T-helper 2 cell (primary cell): Measurements from ENCODE around the gene SLC25A38.

ENCODE experiments used
- DNase-seq, 5 experiments: peaks; one replicate each; pipeline versions ENCODE4 v3.0.0 to v3.0.0-alpha.2; 2012 to 2022

SLC25A38 gene

DNA sequence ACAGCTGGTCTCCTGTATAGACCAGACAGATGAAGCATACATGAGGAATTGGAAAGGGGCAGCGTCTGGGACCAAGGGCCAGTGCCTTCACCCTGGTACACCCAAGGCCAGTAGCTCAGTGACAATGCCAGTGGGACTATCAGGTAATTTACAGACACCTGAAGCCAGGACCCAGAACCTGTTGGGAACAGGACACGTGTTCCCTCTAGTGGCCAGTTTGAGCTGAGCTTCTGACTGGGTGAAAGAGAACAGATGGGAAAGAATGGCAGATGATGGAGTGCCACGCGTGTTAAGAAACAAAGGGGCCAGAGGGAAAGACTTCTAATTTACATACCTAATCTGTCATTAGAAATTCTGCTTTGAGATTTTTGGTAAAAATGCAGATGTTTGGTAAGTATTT, 5.1 kb upstream of the SLC25A38 start:
- DNase-seq = peak in 4 of 5 experiments; percentile 17 to 82 (median 55)

DNA sequence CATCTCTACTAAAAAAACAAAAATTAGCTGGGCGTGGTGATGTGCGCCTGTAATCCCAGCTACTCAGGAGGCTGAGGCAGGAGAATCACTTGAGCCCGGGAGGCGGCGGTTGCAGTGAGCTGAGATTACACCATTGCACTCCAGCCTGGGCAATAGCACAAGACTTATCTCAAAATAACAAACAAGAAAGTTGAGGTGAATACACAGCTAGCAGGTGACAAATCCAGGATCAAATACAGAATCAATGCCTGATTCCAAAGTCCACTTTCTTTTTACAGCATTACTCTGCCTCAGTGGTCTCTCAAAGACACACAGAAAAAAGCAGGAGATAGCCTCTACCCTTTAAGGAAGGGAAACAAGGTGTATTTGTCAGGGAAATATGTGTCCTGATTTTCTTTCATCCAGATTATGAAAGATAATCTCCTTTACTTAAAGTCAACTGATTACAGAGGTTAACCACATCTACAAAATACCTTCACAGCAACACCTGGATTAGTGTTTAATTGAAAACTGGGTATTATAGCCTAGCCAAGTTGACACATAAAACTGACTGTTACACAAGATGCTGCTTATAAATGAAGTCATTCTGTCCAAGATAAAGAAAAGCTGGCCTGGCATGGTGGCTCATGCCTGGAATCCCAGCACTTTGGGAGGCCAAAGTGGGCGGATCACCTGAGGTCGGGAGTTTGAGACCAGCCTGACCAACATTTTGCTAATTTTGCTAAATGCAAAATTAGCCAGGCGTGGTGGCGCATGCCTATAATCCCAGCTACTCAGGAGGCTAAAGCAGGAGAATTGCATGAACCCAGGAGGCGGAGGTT, 4.0 kb upstream of the SLC25A38 start:
- no peak for DNase-seq

DNA sequence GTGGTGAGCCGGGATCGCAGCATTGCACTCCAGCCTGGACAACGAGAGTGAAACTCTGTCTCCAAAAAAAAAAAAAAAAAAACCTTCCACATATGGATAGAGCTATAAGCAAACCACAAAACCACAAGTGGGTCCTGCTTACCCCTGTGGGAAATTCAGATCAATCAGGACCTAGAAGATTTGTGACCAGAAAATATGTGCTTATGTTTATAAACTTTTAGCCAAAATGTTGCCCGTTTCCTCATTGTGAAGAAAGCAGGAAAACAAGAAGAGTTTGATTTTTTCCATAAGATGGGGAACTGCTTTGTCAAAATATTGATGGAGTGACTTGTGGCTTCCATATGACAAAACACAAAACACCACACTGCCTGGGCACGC, 3.4 kb upstream of the SLC25A38 start:
- no peak for DNase-seq

DNA sequence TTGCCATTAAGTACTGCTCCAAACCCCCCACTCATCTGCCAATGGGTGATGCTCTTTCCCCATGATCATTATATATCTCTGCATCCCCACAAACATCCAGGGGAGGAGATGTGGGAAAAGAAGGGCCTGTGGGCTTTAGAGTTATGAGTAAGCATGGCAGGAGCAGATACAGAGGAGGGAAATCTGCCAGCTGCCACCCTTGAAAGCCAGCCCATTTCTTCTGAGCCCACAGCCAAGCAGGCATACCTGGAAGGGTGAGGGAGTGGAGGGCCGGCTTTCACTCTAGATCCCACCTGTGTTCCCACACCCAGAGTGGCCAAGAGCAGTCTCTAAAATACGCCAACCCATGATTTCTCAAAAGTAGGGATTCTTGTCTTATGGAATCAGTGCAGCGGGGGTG, 1.7 kb upstream of the SLC25A38 start:
- DNase-seq = no peak

DNA sequence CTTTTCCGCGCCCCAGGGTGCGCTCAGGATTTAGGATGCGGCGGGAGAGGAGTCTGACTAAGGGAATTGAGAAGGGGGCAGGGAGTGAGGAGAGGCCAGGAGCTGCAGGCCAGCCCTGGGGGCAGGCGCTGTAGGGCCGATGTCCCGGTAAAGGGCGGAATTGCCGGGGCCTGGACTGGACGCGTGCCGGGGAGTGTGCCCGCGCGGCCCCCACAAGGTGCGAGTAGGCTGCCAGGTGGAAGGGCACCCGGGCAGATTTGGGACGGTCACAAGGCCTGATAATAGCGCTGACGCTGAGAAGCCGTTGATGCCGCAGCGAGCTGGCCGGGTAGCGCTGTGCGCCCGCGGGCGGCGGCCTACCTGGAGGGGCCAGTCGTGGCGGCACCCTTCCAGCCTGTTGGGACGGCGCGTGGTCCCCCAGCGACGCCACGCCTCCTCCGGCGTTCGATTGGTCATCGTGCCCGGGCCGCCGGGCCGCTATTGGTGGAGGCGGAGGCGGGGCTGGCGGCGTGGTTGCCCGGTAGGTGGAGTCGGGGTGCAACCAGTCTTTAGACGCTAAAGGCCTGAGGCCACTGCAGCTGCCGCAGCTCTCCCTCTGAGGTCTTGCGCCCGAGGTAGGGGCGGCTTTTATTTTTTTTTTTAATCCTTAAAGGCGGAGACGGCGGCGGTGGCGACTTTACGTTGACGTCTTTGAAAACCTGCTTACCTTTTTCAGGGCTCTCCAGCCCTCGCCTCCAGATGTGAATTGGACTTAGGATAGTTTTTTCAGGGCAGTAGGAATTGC, 903 bp downstream of the SLC25A38 start:
- DNase-seq = peak; percentile 92 to 96 (median 93)

DNA sequence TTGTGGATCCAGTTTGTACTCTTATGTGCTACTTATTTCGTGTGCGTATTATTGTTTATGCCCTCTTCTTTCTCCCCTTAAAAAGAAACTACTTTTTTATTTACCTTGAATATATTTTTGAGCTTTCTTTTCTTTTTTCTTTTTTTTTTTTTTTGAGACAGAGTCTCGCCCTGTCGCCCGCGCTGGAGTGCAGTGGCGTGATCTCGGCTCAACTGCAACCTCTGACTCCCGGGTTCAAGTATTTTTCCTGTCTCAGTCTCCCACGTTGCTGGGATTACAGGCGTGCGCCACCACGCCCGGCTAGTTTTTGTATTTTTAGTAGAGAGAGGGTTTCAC, 1.5 kb downstream of the SLC25A38 start:
- no peak for DNase-seq

DNA sequence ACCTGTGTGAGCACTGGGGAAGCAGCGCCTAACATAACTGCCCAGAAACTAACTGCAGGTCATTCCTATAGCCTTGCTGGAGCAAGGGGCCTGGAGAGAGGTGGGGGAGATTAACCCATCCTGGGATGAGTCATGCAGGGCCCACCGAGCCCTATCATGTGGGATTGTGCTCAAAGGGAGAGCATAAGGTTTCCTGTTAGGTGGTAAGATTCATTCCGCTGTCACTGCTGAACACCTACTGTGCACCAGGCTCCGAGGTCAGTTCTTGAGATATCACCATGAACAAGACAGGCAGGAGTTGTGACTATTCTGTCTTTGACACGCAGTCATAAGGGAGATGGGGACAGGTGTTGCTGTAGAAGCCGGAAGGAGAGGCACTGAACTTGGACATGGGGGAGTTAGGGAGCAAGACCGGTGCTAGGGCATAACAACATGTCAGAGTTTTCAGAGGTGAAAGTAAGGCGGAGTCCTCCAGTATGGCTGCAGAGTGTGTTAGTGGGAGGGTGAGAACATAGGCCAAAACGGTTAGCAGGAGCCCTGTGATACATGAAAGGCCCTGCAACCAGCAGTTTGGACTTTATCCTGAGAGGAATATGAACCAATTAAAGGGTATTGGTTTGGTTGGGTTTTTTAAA, 2.4 kb downstream of the SLC25A38 start:
- peak in 1 of 5 experiments; percentile 38 for DNase-seq

DNA sequence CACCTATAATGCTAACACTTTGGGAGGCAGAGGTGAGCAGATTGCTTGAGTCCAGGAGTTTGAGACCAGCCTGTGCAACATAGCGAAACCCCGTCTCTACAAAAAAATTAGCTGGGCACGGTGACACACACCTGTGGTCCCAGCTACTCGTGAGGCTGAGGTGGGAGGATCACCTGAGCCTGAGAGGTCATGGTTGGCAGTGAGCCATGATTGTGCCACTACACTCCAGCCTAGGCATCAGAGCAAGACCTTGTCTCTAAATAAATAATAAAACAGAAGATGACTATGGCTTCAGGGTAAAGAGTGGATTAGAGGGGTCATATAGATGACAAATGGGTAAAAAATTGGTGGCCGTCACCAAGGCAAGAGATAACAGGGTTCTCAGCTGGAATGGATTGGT, 3.1 kb downstream of the SLC25A38 start:
- DNase-seq = no peak

DNA sequence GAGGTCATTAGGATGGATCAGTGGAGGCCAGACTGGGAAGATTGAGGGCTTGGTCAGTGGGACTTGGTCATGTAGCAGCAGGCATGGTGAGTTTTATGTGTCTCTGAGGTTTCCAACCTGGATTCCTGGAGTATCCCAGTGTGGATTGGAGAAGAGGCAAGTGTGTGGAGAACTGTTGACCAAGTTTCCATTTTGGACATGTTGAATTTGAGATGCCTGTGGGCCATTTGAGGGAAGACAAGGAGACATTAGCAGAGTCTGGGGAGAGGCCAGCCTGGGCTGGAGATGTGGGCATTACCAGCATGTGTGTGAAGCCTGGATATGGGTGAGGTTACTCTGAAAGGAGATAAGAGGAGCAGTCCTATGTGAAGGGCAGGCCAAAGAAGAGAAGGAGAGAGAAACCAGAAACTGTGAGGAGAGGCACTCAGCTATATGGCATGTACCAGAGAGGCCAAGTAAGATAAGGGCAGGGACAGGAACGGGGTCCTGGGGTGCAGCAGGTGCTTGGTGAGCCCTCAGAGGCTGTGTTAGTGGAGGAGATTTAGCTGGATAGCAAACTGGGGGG, 4.3 kb downstream of the SLC25A38 start:
- DNase-seq = no peak

DNA sequence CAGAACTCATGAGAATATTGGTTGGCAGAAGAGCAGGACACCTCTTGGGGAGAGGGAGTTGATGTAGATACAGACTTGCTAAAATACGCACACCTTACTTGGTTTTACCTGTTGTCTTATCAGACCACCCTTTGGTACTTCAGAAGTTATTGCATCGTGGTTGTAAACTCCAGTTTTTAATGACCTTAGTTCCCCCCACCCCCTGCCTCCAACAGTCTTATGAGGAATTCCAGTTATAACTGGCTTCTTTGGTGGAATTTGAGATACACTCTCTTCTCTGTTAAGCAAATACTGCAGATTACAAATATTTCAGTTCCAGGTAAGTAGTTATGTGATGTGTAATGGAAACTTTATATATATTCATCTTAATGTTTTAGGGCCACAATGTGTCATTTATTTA, 5.0 kb downstream of the SLC25A38 start:
- DNase-seq = no peak

DNA sequence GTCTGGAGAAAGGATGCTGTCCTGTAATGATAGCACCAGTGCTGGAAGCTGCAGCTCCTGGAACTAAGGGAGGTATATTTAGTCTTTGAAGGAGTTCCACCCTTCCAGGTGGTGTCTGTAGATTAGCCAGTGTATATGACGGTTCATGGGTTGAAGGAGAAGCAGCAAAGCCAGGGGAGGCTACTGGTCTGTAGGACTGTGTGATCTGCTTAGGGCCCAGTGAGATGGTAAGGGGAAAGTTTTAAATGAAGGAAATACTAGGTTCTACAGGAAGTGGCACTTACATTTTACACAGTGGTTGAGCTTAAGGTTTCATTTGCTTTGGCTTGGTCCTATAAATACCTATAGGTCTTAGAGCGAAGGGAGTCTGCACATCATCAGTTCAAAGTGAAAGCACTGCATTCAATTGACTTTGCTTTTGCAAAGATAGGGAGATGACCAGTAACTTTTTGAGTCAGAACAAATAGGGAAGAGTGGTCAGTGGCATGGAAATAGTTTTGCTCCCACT, 5.6 kb downstream of the SLC25A38 start:
- DNase-seq = peak in 1 of 5 experiments; percentile 81

DNA sequence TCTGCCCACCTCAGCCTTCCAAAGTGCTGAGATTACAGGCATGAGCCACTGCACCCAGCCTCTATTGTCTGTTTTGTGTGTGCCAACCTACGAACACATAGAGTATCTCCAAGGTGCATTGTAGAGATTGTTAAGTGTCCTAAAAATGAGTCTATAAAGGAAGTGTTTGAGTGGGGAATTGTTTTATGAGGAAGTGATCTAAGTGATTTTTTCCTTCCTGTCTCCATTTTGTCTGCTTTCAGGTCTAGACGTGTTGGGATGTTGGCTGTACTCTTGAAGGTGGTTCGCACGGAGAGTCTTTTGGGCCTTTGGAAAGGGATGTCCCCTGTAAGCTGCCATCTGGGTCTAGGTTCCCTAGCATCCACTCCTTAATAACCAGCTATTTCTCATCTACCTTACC, 7.0 kb downstream of the SLC25A38 start:
- no peak for DNase-seq

DNA sequence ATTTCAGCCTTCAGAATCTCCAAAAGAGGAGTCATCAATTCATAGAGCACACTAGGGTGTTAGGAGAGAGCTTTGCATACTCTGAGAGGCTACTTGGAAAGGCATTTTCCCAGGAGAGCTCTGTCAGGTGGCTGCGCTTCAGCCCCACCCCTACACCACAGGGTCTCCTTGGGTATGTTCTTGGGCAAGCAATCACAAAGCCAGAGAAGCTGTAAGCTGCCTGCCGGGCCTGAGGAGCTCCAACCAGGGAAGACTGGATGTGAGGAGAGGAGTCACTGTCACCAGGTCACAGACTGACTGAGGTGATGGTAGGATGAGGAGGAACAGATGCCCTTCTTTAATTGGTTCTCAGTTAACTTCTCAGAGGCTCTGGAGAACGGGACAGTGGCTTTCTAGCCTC, 13.5 kb downstream of the SLC25A38 start:
- DNase-seq = no peak

DNA sequence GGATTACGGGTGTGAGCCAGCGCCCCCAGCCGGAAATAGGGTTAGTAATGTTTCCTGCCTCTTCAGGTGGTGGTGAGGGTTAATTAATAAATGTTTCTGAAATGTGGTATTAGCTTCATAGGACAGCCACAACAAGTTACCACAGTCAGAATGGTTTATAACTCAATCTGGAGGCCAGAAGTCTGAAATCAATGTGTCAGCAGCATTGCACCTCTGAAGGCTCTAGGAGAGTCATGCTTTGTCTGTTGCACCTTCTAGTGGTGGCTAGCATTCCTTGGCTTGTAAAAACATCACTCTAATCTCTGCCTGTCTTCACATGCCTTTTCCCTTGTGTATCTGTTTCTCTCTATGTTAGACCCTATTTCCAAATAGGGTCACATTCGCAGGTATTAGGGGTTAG, 15.5 kb downstream of the SLC25A38 start:
- DNase-seq = no peak

DNA sequence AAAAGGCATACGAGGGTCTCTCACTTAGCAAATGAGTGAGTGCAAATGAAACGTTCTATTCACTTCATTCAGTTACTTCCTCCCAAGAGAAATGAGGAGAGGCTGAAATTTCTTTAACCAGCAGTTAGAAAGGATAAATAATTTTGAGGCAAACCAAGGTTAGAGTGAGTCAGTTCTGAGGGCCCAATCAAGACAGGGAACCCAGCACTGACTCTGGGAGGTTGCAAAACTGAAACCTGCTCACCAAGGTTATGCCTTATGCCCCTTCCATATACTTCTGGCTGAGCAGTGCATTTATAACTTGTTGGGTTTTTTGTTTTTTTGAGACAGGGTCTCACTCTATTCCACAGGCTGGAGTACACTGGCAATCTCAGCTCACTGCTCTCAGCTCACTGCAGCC, 18.8 kb downstream of the SLC25A38 start:
- no peak for DNase-seq

DNA sequence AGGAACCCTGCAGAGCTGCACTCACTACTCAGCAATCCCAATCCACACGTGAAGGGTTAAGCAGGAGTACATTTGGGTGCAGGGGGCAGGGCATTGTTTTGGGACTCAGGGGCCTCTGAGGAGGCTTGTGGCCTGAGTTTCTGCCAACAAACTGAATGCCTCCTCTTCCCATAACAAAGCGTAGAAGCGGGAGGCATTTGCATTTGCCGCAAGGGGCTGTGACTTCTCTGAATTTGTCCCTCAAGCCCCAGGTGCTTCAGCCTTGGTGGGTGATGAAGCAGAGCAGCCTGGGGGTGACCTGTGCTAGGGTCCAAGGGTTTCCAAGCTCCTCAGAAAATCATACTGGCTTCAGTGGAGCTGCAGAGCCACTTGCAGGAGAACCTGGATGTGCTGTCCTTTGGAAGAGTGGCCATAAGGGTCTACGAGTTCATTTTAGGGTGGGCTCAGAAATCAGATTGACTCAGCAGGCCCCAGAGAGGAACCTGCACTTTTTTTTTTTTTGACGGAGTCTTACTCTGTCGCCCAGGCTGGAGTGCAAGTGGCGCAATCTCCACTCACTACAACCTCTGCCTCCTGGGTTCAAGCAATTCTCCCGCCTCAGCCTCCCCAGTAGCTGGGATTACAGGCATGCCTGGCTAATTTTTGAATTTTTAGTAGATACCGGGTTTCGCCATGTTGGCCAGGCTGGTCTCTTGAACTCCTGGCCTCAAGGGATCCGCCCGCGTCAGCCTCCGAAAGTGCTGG, 21.9 kb downstream of the SLC25A38 start:
- no peak for DNase-seq

DNA sequence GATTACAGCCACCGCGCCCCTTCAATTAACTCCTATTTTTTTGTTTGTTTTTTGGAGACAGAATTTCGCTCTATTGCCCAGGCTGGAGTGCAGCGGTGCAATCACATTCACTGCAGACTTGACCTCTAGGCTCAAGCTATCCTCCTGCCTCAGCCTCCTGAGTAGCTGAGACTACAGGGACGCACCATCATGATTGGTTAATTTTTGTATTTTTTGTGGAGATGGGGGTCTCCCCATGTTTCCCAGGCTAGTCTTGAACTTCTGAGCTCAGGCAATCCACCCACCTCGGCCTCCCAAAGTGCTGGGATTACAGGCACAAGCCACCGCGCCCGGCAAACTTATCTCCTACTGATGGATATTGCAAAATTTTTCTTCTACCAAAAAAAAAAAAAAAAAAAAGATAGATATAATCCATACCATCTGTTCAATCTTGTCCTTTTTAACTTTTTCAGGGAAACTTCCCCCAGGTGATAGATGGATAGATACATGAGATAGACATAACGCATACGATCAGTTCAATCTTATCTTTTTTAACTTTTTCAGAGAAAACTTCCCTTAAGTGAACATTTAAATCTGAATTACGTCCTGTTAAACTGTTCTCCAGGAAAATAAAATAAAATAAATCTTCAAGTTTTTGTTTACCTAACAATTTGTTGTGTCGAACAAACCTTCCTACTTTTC, 22.7 kb downstream of the SLC25A38 start:
- no peak for DNase-seq

DNA sequence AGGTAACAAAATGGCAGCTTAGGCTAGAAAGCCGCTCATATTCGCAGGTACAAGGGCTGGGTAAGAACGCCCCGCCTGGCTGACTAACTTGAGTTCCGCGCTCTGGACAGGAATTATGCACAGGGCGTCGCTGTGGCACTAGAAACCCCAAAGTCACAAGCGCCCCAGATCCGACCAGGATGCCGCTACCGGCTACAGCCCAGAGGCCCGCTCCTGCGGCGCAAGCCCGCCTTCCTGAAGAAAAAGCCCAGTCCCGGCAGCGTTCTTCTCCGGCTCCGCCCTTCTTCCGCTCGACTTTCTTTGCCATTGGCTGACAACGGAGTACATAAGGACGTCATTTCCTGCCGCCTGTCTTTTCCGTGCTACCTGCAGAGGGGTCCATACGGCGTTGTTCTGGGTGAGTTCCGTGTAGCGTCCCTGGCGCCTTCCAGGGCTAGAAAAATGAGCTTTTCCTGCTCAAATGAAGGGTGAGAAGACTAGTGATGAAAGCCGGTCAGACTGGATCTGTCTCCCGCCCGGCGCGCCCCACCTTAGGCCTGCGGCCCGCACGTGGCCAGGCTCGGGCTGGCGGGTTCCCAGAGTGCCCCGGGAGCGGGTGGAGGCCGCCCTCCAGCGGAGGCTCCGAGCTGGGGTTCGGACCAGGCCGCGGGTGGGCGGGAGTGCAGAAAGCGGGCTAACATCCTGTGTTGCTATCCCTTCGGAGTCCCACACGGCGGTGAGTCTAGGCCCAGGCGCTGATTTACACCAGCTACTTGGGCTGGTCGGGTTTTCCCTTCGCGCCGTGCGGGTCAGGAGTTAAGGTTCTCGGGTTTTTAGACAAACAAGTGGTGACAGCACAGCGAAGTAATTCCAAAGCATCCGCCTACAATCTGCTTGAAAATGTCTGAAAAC, 23.4 kb downstream of the SLC25A38 start, which contains the start of gene RPSA:
TSS of gene RPSA (plus strand) at position 353 of the 891 bp plus-strand sequence. CDS start 934 bp downstream, outside the sequence.
- peak; percentile 81 to 99 (median 94) for DNase-seq

DNA sequence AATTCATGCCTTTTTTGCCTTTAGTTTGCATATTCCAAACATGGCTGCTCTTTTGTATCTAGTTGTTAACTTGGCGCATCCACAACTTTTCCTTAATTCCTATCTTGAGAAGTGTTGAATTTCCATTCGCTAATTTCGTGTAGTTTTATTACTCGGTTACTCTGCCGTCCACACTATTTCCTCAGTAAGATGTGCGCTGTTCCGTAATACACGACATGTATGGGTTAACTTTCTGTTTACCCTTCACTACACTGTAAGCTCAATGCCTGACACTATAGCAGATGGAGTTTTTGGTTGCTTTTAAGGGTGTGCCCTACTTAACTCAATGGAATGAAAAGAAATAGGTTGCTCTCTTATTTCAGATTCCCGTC, 24.1 kb downstream of the SLC25A38 start:
- peak in 1 of 5 experiments; percentile 30 for DNase-seq

DNA sequence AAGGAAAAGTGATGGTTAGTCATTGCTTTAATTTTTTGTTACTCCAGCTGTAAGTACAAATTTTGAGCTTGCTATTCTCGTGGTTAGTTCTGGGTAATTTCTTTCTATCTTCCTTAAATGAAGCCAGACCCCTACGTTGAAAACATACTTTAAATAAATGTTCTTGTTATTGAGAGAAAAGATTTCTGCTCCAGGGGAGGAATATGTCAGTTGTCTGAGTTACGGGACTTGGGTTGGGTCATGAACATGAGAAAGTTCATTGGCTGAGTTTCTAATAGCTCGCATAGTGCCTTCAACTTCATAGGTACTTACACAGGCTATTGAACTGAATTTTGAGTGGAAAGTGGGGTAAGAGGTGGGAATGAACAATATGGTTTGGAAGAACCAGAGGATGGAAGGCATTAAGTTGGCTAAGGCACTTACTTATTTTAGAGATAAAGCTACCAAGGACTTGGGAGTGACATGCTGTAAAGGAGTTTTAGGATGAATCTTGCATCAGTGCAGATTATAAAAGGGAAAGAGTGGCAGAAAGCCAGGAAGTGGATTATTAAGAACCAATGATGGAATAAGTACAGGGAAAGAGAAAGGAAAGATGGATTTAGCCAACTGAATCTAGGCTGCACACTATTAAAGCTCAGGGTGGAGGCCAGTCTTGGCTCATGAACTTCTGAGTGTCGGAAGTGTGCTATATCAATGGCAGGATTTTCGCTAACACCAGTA, 24.8 kb downstream of the SLC25A38 start:
- DNase-seq = peak in 1 of 5 experiments; percentile 22
